Measurements from ENCODE around the gene TTC33.

The TTC33 gene

GRCh38 chr5:40515476-40515875 is 240.3 kb downstream of the TTC33 start:
- TF ChIP-seq TAF1 (IDR thresholded peaks at IDR 0.05; ENCODE audit: borderline replicate concordance, insufficient read depth, low read length) (no peak), REST (IDR thresholded peaks at IDR 0.05; ENCODE audit: insufficient read depth in 1 of 2, low read depth in 2 of 2, low read length in 2 of 2) (no peak), POLR2AphosphoS5 (IDR thresholded peaks at IDR 0.05; ENCODE audit: low read depth, low read length) (no peak), SIN3A (IDR thresholded peaks at IDR 0.05; ENCODE audit: borderline replicate concordance, insufficient read depth, low read length) (no peak), FOXP2 (optimal IDR thresholded peaks at IDR 0.05; ENCODE audit: borderline replicate concordance, extremely low read depth, extremely low read length, insufficient read depth) (no peak)

GRCh38 chr5:40514976-40515375 is 240.8 kb downstream of the TTC33 start:
- TF ChIP-seq SIN3A (IDR thresholded peaks at IDR 0.05; ENCODE audit: borderline replicate concordance, insufficient read depth, low read length), result no peak
- no peak for TF ChIP-seq FOXP2 (optimal IDR thresholded peaks at IDR 0.05; ENCODE audit: borderline replicate concordance, extremely low read depth, extremely low read length, insufficient read depth)
- no peak for TF ChIP-seq POLR2AphosphoS5 (IDR thresholded peaks at IDR 0.05; ENCODE audit: low read depth, low read length)
- no peak for TF ChIP-seq REST (IDR thresholded peaks at IDR 0.05; ENCODE audit: insufficient read depth in 1 of 2, low read depth in 2 of 2, low read length in 2 of 2)
- no peak for TF ChIP-seq TAF1 (IDR thresholded peaks at IDR 0.05; ENCODE audit: borderline replicate concordance, insufficient read depth, low read length)

GRCh38 chr5:40511801-40512200 is 244.0 kb downstream of the TTC33 start:
- no peak for TF ChIP-seq FOXP2 (optimal IDR thresholded peaks at IDR 0.05; ENCODE audit: borderline replicate concordance, extremely low read depth, extremely low read length, insufficient read depth)
- no peak for TF ChIP-seq TAF1 (IDR thresholded peaks at IDR 0.05; ENCODE audit: borderline replicate concordance, insufficient read depth, low read length)
- TF ChIP-seq SIN3A (IDR thresholded peaks at IDR 0.05; ENCODE audit: borderline replicate concordance, insufficient read depth, low read length), result no peak
- no peak for TF ChIP-seq POLR2AphosphoS5 (IDR thresholded peaks at IDR 0.05; ENCODE audit: low read depth, low read length)
- TF ChIP-seq REST (IDR thresholded peaks at IDR 0.05; ENCODE audit: insufficient read depth in 1 of 2, low read depth in 2 of 2, low read length in 2 of 2), result no peak

GRCh38 chr5:40507095-40507494 is 248.7 kb downstream of the TTC33 start:
- TF ChIP-seq SIN3A (IDR thresholded peaks at IDR 0.05; ENCODE audit: borderline replicate concordance, insufficient read depth, low read length) (no peak), POLR2AphosphoS5 (IDR thresholded peaks at IDR 0.05; ENCODE audit: low read depth, low read length) (no peak)

GRCh38 chr5:40505031-40505430 is 250.7 kb downstream of the TTC33 start:
- TF ChIP-seq FOXP2 (optimal IDR thresholded peaks at IDR 0.05; ENCODE audit: borderline replicate concordance, extremely low read depth, extremely low read length, insufficient read depth) (no peak), TAF1 (IDR thresholded peaks at IDR 0.05; ENCODE audit: borderline replicate concordance, insufficient read depth, low read length) (no peak), POLR2AphosphoS5 (IDR thresholded peaks at IDR 0.05; ENCODE audit: low read depth, low read length) (no peak), REST (IDR thresholded peaks at IDR 0.05; ENCODE audit: insufficient read depth in 1 of 2, low read depth in 2 of 2, low read length in 2 of 2) (no peak), SIN3A (IDR thresholded peaks at IDR 0.05; ENCODE audit: borderline replicate concordance, insufficient read depth, low read length) (no peak)
